Liver (tissue), 9 donors: ENCODE data around the gene PYROXD2. TPM values are rescaled to one million over a fixed set of nuclear protein-coding genes. Genes with fewer than 3 reads are reported as not detected.

ENCODE experiments used
- DNase-seq: peaks from one replicate; pipeline ENCODE4 v3.0.0-alpha.2; 2017; ENCODE audit warnings: low spot score
- H3K27ac ChIP-seq, 2 donors: one replicate each; pipeline ENCODE4 v1.7.0; 2013; ENCODE audit warnings: inconsistent platforms in 2 of 2, low read length in 2 of 2, control low read depth in 1 of 2, low read depth in 1 of 2, mild to moderate bottlenecking in 1 of 2
- H3K27me3 ChIP-seq, 4 donors: one replicate each; pipeline versions ENCODE4 v1.6.1 to v1.7.0; 2013; ENCODE audit warnings: low read length in 3 of 4, inconsistent platforms in 1 of 4, mild to moderate bottlenecking in 1 of 4, moderate library complexity in 1 of 4; ENCODE audit not compliant: control insufficient read depth in 4 of 4, insufficient read depth in 4 of 4
- H3K36me3 ChIP-seq, 4 donors: one replicate each; pipeline versions ENCODE4 v1.6.1 to v1.7.0; 2013; ENCODE audit warnings: low read length in 3 of 4, mild to moderate bottlenecking in 3 of 4, low read depth in 1 of 4, moderate library complexity in 1 of 4; ENCODE audit not compliant: control insufficient read depth in 4 of 4, insufficient read depth in 3 of 4
- H3K4me1 ChIP-seq, 4 donors: one replicate each; pipeline versions ENCODE4 v1.6.1 to v1.7.0; 2013; ENCODE audit warnings: low read length in 3 of 4, mild to moderate bottlenecking in 3 of 4, moderate library complexity in 1 of 4; ENCODE audit not compliant: control insufficient read depth in 4 of 4, insufficient read depth in 4 of 4
- H3K4me3 ChIP-seq, 3 donors: one replicate each; pipeline versions ENCODE4 v1.6.1 to v1.7.0; 2013; ENCODE audit warnings: low read length in 3 of 3, control low read depth in 1 of 3, low read depth in 1 of 3, mild to moderate bottlenecking in 1 of 3
- H3K9ac ChIP-seq, 2 donors: one replicate each; pipeline ENCODE4 v1.7.0; 2013; ENCODE audit warnings: low read length in 2 of 2, mild to moderate bottlenecking in 2 of 2, moderate library complexity in 2 of 2, control low read depth in 1 of 2, low read depth in 1 of 2
- H3K9me3 ChIP-seq, 4 donors: one replicate each; pipeline versions ENCODE4 v1.6.1 to v1.7.0; 2013; ENCODE audit warnings: low read length in 3 of 4; ENCODE audit not compliant: control insufficient read depth in 4 of 4
- CTCF ChIP-seq: fragments of 150-350 bp; IDR thresholded peaks from 2 replicates; pipeline ENCODE4 v1.5.1; 2017; ENCODE audit warnings: improper control_type of control experiment, low read depth, low read length; ENCODE audit not compliant: missing input control
- EGR1 ChIP-seq, 2 donors: IDR thresholded peaks; 2 replicates each; pipeline ENCODE4 v1.6.1; 2016 to 2018; ENCODE audit warnings: antibody characterized with exemption in 2 of 2, low read depth in 2 of 2
- FOXA1 ChIP-seq: IDR thresholded peaks from 2 replicates; pipeline ENCODE4 v1.6.1; 2016; ENCODE audit warnings: antibody characterized with exemption
- FOXA2 ChIP-seq: IDR thresholded peaks from 2 replicates; pipeline ENCODE4 v1.6.1; 2016; ENCODE audit warnings: antibody characterized with exemption
- GABPA ChIP-seq, 2 donors: IDR thresholded peaks in 1 of 2; conservative IDR thresholded peaks in 1 of 2; 2 replicates each; pipeline ENCODE4 v1.6.1; 2016; ENCODE audit warnings: antibody characterized with exemption in 2 of 2, mild to moderate bottlenecking in 1 of 2, moderate library complexity in 1 of 2
- HNF4A ChIP-seq, 2 donors: conservative IDR thresholded peaks; 2 replicates each; pipeline ENCODE4 v1.6.1; 2016; ENCODE audit warnings: antibody characterized with exemption in 2 of 2, mild to moderate bottlenecking in 2 of 2
- HNF4G ChIP-seq: IDR thresholded peaks from 2 replicates; pipeline ENCODE4 v1.6.1; 2016; ENCODE audit warnings: antibody characterized with exemption
- JUND ChIP-seq, 2 donors: IDR thresholded peaks; 2 replicates each; pipeline ENCODE4 v1.6.1; 2016; ENCODE audit warnings: antibody characterized with exemption in 2 of 2
- NR2F2 ChIP-seq: IDR thresholded peaks from 2 replicates; pipeline ENCODE4 v1.6.1; 2016; ENCODE audit warnings: antibody characterized with exemption
- RAD21 ChIP-seq, 2 donors: IDR thresholded peaks; 2 replicates each; pipeline ENCODE4 v1.6.1; 2016; ENCODE audit warnings: antibody characterized with exemption in 2 of 2, mild to moderate bottlenecking in 2 of 2
- REST ChIP-seq: IDR thresholded peaks from 2 replicates; pipeline ENCODE4 v1.6.1; 2016; ENCODE audit warnings: antibody characterized with exemption, mild to moderate bottlenecking
- RXRA ChIP-seq, 2 donors: IDR thresholded peaks; 2 replicates each; pipeline ENCODE4 v1.6.1; 2017 to 2018; ENCODE audit warnings: antibody characterized with exemption in 2 of 2, mild to moderate bottlenecking in 1 of 2
- SP1 ChIP-seq: IDR thresholded peaks from 2 replicates; pipeline ENCODE4 v1.6.1; 2018; ENCODE audit warnings: antibody characterized with exemption, mild to moderate bottlenecking
- TAF1 ChIP-seq: conservative IDR thresholded peaks from 2 replicates; pipeline ENCODE4 v1.6.1; 2016; ENCODE audit warnings: antibody characterized with exemption, mild to moderate bottlenecking
- YY1 ChIP-seq: IDR thresholded peaks from 2 replicates; pipeline ENCODE4 v1.6.1; 2016; ENCODE audit warnings: antibody characterized with exemption, mild to moderate bottlenecking
- WGBS: extraction: QIAGEN DNeasy Blood & Tissue Kit; methylation state at CpG from one replicate; pipeline ENCODE4 v1.1.7; 2013; 5-methylcytosine and 5-hydroxymethylcytosine counted together
- polyA plus RNA-seq, 2 donors: library from polyadenylated mRNA; stranded (reverse) in 1 of 2; unstranded in 1 of 2; fragments of 200-250 nt in 1 of 2; fragments of >200 nt in 1 of 2; fragmentation: Nextera tagmentation in 1 of 2; extraction: Ambion mirVana in 1 of 2; gene quantifications; one replicate each; pipeline versions ENCODE4 v1.2.1 to v1.2.3, GENCODE V29; 2013 to 2015
- total RNA-seq, 2 donors: library from RNA; depleted of rRNA; stranded (reverse); fragments of >200 nt; gene quantifications; one replicate each; pipeline ENCODE4 v1.2.3, GENCODE V29; 2014
- TF ChIP-seq, protein P1 (sequence below): IDR thresholded peaks from 2 replicates; pipeline ENCODE4 v1.6.1; 2016; ENCODE audit warnings: antibody characterized with exemption
- TF ChIP-seq, protein P2 (sequence below): IDR thresholded peaks from 2 replicates; pipeline ENCODE4 v1.6.1; 2016; ENCODE audit warnings: antibody characterized with exemption
- TF ChIP-seq, protein P3 (sequence below): IDR thresholded peaks from 2 replicates; pipeline ENCODE4 v1.6.1; 2016; ENCODE audit warnings: antibody characterized with exemption
- donor health status: healthy.
- donor health status: healthy.
- donor health status: healthy.
- donor health status: healthy.
- donor health status: healthy.

PYROXD2 gene
- total and polyA plus RNA-seq, 4 donors: 2.3 to 9.0 (median 4.5) TPM

- no peaks in the 10 kb centered on the region for H3K9me3 ChIP-seq
- H3K4me1 ChIP-seq: no peaks in the 10 kb centered on the region
- TF ChIP-seq RAD21 (IDR thresholded peaks at IDR 0.05) (no peak), REST (no peak)
- TF ChIP-seq, protein P1, sequence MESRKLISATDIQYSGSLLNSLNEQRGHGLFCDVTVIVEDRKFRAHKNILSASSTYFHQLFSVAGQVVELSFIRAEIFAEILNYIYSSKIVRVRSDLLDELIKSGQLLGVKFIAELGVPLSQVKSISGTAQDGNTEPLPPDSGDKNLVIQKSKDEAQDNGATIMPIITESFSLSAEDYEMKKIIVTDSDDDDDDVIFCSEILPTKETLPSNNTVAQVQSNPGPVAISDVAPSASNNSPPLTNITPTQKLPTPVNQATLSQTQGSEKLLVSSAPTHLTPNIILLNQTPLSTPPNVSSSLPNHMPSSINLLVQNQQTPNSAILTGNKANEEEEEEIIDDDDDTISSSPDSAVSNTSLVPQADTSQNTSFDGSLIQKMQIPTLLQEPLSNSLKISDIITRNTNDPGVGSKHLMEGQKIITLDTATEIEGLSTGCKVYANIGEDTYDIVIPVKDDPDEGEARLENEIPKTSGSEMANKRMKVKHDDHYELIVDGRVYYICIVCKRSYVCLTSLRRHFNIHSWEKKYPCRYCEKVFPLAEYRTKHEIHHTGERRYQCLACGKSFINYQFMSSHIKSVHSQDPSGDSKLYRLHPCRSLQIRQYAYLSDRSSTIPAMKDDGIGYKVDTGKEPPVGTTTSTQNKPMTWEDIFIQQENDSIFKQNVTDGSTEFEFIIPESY: no peak
- no peak overlapping the region for H3K4me3 ChIP-seq
- DNase-seq: no peak
- H3K27ac ChIP-seq: no peak overlapping the region
- H3K27me3 ChIP-seq: no peaks in the 10 kb centered on the region
- WGBS: 96% methylated on average over 1 of the region's 1 CpG
- no peak overlapping the region for H3K9ac ChIP-seq
- peaks cover 34 to 62% (median 51%) of the 10 kb centered on the region in 4 donors for H3K36me3 ChIP-seq
Measured at GRCh38 chr10:98432330-98432729, 17.3 kb upstream of the PYROXD2 start.

GRCh38 chr10:98431016-98431415, 16.0 kb upstream of the PYROXD2 start:
- Histone ChIP-seq H3K36me3 (peaks cover 34 to 65% (median 50%) of the 10 kb centered on the region in 4 donors), H3K4me1 (no peaks in the 10 kb centered on the region), H3K27me3 (no peaks in the 10 kb centered on the region), H3K4me3 (no peak overlapping the region), H3K9ac (no peak overlapping the region), H3K9me3 (no peaks in the 10 kb centered on the region), H3K27ac (no peak overlapping the region)
- DNase-seq: no peak
- WGBS: over 99% methylated on average over 8 of the region's 8 CpGs
- TF ChIP-seq RAD21 (IDR thresholded peaks at IDR 0.05) (no peak), GABPA (IDR thresholded peaks at IDR 0.05 in 1 of 2, conservative IDR thresholded peaks at IDR 0.05 in 1 of 2) (no peak), HNF4A (conservative IDR thresholded peaks at IDR 0.05) (no peak), NR2F2 (no peak), HNF4G (no peak), CTCF (no peak), RXRA (IDR thresholded peaks at IDR 0.05) (no peak), SP1 (no peak), FOXA2 (no peak), EGR1 (IDR thresholded peaks at IDR 0.05; ENCODE audit: low read depth in 2 of 2) (no peak), TAF1 (no peak), JUND (IDR thresholded peaks at IDR 0.05) (no peak), YY1 (no peak), FOXA1 (no peak)
- TF ChIP-seq, protein P2, sequence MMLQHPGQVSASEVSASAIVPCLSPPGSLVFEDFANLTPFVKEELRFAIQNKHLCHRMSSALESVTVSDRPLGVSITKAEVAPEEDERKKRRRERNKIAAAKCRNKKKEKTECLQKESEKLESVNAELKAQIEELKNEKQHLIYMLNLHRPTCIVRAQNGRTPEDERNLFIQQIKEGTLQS: no peak
- TF ChIP-seq, protein P1: no peak
- TF ChIP-seq, protein P3, sequence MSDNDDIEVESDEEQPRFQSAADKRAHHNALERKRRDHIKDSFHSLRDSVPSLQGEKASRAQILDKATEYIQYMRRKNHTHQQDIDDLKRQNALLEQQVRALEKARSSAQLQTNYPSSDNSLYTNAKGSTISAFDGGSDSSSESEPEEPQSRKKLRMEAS: no peak
